Measurements from ENCODE around the gene MAST4.

Gene MAST4

DNA sequence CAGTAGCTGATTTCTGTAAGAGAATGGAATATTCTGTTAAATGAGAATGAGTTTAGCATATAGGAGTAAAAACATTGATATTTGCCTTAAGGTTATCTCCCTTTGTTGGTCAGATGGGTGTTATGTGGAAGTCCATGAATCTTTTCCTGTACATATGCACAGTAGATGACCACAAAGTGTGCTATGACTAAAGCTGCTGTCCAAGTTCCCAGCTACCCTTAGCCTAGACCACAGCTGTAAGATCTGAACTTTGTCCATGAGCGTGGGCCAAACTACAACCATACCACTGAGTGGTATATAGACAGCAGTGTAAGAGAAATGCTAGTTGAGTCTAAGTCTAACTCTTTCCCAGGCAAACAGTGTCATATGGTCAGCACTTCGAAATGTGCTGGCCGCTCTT is 551.6 kb downstream of the MAST4 start:
- Histone ChIP-seq H3K4me1 (ENCODE audit: control insufficient read depth, insufficient read depth, low read length) (no peaks in the 10 kb centered on the region), H3K36me3 (ENCODE audit: control insufficient read depth in 2 of 2, insufficient read depth in 1 of 2, low read length in 2 of 2) (peaks cover 0 to 45% of the 10 kb centered on the region in 2 experiments; a peak in 2 of 3 replicates), H3K9me3 (ENCODE audit: control insufficient read depth, insufficient read depth, low read depth, low read length) (no peaks in the 10 kb centered on the region), H3K27ac (ENCODE audit: extremely low read depth, low read depth, low read length) (no peak overlapping the region), H3K4me3 (ENCODE audit: low read depth, low read length) (no peak overlapping the region)
- TF ChIP-seq YY1 (tag by site-specific recombination; IDR thresholded peaks at IDR 0.05), result no peak
- POLR2A ChIA-PET, result no interaction called here
- CTCF ChIA-PET, result interaction anchor here (0.6 to 2.2 kb wide), 5 partner anchors 9 to 855 kb away, joined by 3 to 8 read pairs (median 3); no protein-coding TSS in a partner anchor

DNA sequence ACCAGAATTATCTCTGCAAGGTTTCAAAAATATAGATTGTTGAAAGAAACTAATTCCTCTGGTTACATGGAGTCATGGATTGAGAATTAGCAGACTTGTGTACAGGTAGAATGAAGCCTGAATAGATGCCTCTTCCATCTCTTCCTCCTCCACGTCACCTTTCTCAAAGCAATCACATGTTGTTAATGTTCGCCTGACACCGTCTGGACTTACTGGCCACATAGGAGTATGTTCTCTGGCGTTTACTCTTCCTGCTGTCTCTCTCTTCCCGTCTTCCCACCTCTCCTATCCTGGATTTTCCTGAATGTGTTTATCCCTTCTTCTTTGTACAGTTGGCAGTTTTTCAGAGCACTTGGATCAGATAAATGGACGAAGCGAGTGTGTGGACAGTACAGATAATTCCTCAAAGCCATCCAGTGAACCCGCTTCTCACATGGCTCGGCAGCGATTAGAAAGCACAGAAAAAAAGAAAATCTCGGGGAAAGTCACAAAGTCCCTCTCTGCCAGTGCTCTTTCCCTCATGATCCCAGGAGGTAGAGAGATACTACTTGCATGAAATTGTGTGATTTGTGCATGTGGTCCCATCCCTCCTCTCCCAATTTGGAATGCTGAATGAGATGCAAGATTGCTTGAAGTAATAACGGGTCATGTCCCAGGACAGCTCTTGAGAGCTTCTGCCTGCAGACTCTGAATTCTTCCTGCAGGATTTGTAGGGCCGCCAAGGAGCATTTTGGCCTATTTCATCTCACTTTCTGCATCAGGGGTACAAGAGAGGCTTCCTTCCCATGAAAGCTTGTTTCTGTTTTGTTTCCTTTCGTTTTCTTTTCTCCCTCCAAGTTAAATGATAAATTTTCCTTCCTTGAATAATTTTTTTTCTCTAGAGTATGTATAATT is 553.1 kb downstream of the MAST4 start:
- POLR2A ChIA-PET, result no interaction called here
- H3K4me1 ChIP-seq (ENCODE audit: control insufficient read depth, insufficient read depth, low read length), result no peaks in the 10 kb centered on the region
- CTCF ChIA-PET, result interaction anchor here (0.5 to 2.1 kb wide), 16 partner anchors 10 to 394 kb away, joined by 3 to 11 read pairs (median 3); no protein-coding TSS in a partner anchor
- H3K4me3 ChIP-seq (ENCODE audit: low read depth, low read length), result no peak overlapping the region
- H3K27ac ChIP-seq (ENCODE audit: extremely low read depth, low read depth, low read length), result no peak overlapping the region
- H3K36me3 ChIP-seq (ENCODE audit: control insufficient read depth in 2 of 2, insufficient read depth in 1 of 2, low read length in 2 of 2), result peaks cover 0 to 43% of the 10 kb centered on the region in 2 experiments; a peak in 2 of 3 replicates
- H3K9me3 ChIP-seq (ENCODE audit: control insufficient read depth, insufficient read depth, low read depth, low read length), result no peaks in the 10 kb centered on the region
- TF ChIP-seq ZNF558 (tag by site-specific recombination; IDR thresholded peaks at IDR 0.05) (no peak), ZNF146 (tag by site-specific recombination; IDR thresholded peaks at IDR 0.05) (no peak), ZFP69B (tag by site-specific recombination; IDR thresholded peaks at IDR 0.05) (no peak), ZNF548 (tag by site-specific recombination; IDR thresholded peaks at IDR 0.05) (no peak), YY1 (tag by site-specific recombination; IDR thresholded peaks at IDR 0.05) (no peak), ZNF155 (tag by site-specific recombination; IDR thresholded peaks at IDR 0.05) (no peak), ZNF670 (tag by site-specific recombination; IDR thresholded peaks at IDR 0.05; ENCODE audit: low read depth) (no peak), KLF1 (tag by site-specific recombination; IDR thresholded peaks at IDR 0.05) (no peak), ZSCAN23 (tag by site-specific recombination; IDR thresholded peaks at IDR 0.05) (no peak), ZIC2 (tag by site-specific recombination; IDR thresholded peaks at IDR 0.05) (no peak), ZNF366 (tag by site-specific recombination; conservative IDR thresholded peaks at IDR 0.05) (no peak), WT1 (tag by site-specific recombination; IDR thresholded peaks at IDR 0.05) (no peak), SALL2 (tag by site-specific recombination; IDR thresholded peaks at IDR 0.05; ENCODE audit: borderline replicate concordance) (no peak), ZFHX2 (tag by site-specific recombination; conservative IDR thresholded peaks at IDR 0.05) (no peak), ZNF621 (tag by site-specific recombination; IDR thresholded peaks at IDR 0.05) (no peak), ZNF174 (tag by site-specific recombination; IDR thresholded peaks at IDR 0.05) (no peak)
- TF ChIP-seq, protein P1, sequence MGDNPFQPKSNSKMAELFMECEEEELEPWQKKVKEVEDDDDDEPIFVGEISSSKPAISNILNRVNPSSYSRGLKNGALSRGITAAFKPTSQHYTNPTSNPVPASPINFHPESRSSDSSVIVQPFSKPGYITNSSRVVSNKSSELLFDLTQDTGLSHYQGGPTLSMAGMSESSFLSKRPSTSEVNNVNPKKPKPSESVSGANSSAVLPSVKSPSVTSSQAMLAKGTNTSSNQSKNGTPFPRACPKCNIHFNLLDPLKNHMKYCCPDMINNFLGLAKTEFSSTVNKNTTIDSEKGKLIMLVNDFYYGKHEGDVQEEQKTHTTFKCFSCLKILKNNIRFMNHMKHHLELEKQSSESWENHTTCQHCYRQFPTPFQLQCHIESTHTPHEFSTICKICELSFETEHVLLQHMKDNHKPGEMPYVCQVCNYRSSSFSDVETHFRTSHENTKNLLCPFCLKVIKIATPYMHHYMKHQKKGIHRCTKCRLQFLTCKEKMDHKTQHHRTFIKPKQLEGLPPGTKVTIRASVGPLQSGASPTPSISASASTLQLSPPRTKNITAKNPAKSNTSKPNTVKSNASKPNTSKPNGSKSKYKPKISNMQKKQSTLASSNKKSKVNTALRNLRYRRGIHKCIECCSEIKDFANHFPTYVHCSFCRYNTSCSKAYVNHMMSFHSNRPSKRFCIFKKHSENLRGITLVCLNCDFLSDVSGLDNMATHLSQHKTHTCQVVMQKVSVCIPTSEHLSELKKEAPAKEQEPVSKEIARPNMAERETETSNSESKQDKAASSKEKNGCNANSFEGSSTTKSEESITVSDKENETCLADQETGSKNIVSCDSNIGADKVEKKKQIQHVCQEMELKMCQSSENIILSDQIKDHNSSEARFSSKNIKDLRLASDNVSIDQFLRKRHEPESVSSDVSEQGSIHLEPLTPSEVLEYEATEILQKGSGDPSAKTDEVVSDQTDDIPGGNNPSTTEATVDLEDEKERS (tag by site-specific recombination; IDR thresholded peaks at IDR 0.05), result no peak
- TF ChIP-seq, protein P2, sequence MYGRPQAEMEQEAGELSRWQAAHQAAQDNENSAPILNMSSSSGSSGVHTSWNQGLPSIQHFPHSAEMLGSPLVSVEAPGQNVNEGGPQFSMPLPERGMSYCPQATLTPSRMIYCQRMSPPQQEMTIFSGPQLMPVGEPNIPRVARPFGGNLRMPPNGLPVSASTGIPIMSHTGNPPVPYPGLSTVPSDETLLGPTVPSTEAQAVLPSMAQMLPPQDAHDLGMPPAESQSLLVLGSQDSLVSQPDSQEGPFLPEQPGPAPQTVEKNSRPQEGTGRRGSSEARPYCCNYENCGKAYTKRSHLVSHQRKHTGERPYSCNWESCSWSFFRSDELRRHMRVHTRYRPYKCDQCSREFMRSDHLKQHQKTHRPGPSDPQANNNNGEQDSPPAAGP (tag by site-specific recombination; IDR thresholded peaks at IDR 0.05), result no peak
- TF ChIP-seq, protein P3, sequence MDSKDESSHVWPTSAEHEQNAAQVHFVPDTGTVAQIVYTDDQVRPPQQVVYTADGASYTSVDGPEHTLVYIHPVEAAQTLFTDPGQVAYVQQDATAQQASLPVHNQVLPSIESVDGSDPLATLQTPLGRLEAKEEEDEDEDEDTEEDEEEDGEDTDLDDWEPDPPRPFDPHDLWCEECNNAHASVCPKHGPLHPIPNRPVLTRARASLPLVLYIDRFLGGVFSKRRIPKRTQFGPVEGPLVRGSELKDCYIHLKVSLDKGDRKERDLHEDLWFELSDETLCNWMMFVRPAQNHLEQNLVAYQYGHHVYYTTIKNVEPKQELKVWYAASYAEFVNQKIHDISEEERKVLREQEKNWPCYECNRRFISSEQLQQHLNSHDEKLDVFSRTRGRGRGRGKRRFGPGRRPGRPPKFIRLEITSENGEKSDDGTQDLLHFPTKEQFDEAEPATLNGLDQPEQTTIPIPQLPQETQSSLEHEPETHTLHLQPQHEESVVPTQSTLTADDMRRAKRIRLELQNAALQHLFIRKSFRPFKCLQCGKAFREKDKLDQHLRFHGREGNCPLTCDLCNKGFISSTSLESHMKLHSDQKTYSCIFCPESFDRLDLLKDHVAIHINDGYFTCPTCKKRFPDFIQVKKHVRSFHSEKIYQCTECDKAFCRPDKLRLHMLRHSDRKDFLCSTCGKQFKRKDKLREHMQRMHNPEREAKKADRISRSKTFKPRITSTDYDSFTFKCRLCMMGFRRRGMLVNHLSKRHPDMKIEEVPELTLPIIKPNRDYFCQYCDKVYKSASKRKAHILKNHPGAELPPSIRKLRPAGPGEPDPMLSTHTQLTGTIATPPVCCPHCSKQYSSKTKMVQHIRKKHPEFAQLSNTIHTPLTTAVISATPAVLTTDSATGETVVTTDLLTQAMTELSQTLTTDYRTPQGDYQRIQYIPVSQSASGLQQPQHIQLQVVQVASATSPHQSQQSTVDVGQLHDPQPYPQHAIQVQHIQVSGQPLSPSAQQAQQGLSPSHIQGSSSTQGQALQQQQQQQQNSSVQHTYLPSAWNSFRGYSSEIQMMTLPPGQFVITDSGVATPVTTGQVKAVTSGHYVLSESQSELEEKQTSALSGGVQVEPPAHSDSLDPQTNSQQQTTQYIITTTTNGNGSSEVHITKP (tag by site-specific recombination; IDR thresholded peaks at IDR 0.05), result no peak
